ENCODE data around the gene MRPL33. TPM values are rescaled to one million over a fixed set of nuclear protein-coding genes. Genes with fewer than 3 reads are reported as not detected.

Gene MRPL33
- total RNA-seq, 1 donor from 2014 or later, result 48.3 TPM

DNA sequence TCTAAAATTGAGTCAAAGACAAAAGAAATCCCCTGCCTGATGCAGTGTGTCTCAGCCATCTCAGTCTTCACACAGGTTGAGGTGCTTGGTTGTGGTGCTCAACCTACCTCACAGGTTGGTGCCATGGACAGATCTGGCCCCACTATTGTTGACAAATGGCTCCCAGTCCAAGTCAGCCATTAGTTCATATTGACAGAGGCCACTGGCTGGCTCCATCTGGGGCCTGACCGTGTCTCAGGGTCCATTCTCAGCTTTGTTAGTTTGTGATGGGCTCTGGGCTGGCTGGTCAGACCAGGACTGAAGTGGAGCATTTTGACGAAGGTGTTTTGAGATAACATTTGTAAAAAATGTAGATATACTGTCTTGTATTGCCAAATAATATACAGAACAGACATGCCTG lies 36.9 kb downstream of the MRPL33 start:
- Mint-ChIP-seq H3K4me3 (no peak overlapping the region), H3K27me3 (ENCODE audit: low read depth) (no peaks in the 10 kb centered on the region), H3K4me1 (no peaks in the 10 kb centered on the region), H3K9me3 (peaks cover 6% of the 10 kb centered on the region), H3K27ac (no peak overlapping the region), H3K36me3 (peaks cover 2% of the 10 kb centered on the region)
- TF ChIP-seq, protein P1, sequence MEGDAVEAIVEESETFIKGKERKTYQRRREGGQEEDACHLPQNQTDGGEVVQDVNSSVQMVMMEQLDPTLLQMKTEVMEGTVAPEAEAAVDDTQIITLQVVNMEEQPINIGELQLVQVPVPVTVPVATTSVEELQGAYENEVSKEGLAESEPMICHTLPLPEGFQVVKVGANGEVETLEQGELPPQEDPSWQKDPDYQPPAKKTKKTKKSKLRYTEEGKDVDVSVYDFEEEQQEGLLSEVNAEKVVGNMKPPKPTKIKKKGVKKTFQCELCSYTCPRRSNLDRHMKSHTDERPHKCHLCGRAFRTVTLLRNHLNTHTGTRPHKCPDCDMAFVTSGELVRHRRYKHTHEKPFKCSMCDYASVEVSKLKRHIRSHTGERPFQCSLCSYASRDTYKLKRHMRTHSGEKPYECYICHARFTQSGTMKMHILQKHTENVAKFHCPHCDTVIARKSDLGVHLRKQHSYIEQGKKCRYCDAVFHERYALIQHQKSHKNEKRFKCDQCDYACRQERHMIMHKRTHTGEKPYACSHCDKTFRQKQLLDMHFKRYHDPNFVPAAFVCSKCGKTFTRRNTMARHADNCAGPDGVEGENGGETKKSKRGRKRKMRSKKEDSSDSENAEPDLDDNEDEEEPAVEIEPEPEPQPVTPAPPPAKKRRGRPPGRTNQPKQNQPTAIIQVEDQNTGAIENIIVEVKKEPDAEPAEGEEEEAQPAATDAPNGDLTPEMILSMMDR (IDR thresholded peaks at IDR 0.05; ENCODE audit: unreplicated experiment), result no peak
- DNase-seq (ENCODE audit: low spot score in 2 of 2, unreplicated experiment in 2 of 2), result no peak

DNA sequence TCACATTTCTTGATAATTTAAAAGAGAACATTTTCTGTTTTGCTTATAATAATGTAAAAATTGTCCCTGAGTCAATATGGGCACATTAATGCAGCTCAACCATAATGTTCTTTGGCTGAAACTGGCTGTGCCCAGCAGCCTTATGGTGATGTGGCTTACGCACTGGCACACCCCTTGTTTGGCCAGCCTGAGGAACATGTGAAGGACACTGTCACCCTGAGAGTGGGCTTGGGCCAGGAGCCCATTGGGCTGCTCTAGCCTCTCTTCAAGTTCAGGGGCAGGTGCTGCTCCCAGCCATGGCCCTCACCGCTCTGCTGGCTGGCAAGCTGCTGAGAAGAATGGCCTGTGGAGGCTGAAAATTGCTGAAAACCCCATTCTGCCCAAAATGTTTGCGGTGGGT lies 37.5 kb downstream of the MRPL33 start:
- Mint-ChIP-seq H3K4me3 (no peak overlapping the region), H3K36me3 (peaks cover 2% of the 10 kb centered on the region), H3K27ac (no peak overlapping the region), H3K4me1 (no peaks in the 10 kb centered on the region), H3K27me3 (ENCODE audit: low read depth) (no peaks in the 10 kb centered on the region), H3K9me3 (peaks cover 6% of the 10 kb centered on the region)
- TF ChIP-seq, protein P1 (IDR thresholded peaks at IDR 0.05; ENCODE audit: unreplicated experiment), result no peak
- no peak for DNase-seq (ENCODE audit: low spot score in 2 of 2, unreplicated experiment in 2 of 2)

DNA sequence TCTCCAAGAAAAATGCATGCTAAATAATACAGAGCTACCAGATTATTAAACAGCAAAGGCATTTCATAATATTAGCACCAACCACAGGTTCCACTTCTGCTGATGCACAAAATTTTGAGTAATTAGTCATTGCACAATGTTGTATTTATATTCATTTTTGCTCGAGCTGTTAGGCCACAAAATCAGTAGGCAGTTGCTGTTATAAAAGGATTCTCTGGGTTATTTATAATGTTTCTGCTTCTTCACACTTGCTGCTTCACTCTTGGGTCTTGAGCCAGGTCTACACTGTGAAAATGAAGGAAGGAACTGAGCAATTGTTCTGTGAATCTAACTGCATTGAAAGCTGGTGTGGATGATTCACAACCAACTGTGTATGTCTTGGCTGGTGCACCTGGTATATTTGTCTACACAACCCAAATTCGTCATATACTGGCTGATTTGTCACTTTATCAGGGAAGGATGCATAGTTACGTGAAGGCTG lies 38.3 kb downstream of the MRPL33 start:
- H3K9me3 Mint-ChIP-seq, result peaks cover 6% of the 10 kb centered on the region

DNA sequence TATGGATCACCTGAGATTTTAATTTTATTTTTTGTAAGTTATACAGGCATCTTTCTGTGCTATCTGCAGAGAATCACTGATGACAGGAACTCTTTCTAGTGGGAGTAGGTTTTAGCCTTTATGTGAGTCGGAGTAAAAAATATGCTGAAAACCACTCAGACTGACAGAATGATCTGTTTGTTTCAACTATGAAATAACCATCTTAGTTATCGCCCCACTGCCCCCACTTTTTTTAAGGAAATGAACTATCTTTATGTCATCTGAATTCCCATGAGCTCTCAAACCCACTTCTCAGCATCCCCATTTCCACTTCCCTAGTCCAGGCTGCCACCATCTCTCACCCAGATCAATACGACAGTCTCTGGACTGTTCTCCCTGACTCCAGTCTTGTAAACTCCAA lies 38.9 kb downstream of the MRPL33 start:
- H3K36me3 Mint-ChIP-seq, result peaks cover 2% of the 10 kb centered on the region
- no peaks in the 10 kb centered on the region for H3K27me3 Mint-ChIP-seq (ENCODE audit: low read depth)
- no peak overlapping the region for H3K4me3 Mint-ChIP-seq
- TF ChIP-seq, protein P1 (IDR thresholded peaks at IDR 0.05; ENCODE audit: unreplicated experiment), result no peak
- H3K4me1 Mint-ChIP-seq, result no peaks in the 10 kb centered on the region
- no peak for DNase-seq (ENCODE audit: low spot score in 2 of 2, unreplicated experiment in 2 of 2)
- no peak overlapping the region for H3K27ac Mint-ChIP-seq
- peaks cover 6% of the 10 kb centered on the region for H3K9me3 Mint-ChIP-seq

More for the DNA sequence above, 38.3 kb downstream of the MRPL33 start:
- no peaks in the 10 kb centered on the region for H3K4me1 Mint-ChIP-seq
- H3K27me3 Mint-ChIP-seq (ENCODE audit: low read depth), result no peaks in the 10 kb centered on the region
- no peak overlapping the region for H3K27ac Mint-ChIP-seq
- TF ChIP-seq, protein P1 (IDR thresholded peaks at IDR 0.05; ENCODE audit: unreplicated experiment), result no peak
- DNase-seq (ENCODE audit: low spot score in 2 of 2, unreplicated experiment in 2 of 2), result no peak
- H3K4me3 Mint-ChIP-seq, result no peak overlapping the region
- H3K36me3 Mint-ChIP-seq, result peaks cover 2% of the 10 kb centered on the region

DNA sequence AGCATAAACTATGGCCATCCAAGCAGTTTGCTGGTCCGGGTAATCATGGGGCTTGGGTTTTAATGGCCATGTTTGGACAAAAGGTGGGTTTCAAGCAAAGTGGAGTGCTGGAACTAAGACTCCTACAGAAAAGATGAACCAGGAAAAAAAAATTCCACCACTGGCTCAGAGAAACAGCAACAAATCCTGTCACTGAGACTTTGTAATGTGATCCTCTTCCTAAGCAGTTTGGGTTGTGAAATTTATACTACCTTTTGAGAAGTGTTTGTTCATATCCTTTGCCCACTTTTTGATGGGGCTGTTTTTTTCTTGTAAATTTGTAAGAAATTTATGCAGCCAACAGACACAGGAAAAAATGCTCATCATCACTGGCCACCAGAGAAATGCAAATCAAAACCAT lies 40.2 kb downstream of the MRPL33 start:
- H3K4me3 Mint-ChIP-seq, result no peak overlapping the region
- H3K27ac Mint-ChIP-seq, result no peak overlapping the region
- H3K36me3 Mint-ChIP-seq, result peaks cover 2% of the 10 kb centered on the region
- TF ChIP-seq, protein P1 (IDR thresholded peaks at IDR 0.05; ENCODE audit: unreplicated experiment), result no peak
- H3K4me1 Mint-ChIP-seq, result no peaks in the 10 kb centered on the region
- no peak for DNase-seq (ENCODE audit: low spot score in 2 of 2, unreplicated experiment in 2 of 2)
- H3K9me3 Mint-ChIP-seq, result peaks cover 6% of the 10 kb centered on the region
- H3K27me3 Mint-ChIP-seq (ENCODE audit: low read depth), result no peaks in the 10 kb centered on the region

DNA sequence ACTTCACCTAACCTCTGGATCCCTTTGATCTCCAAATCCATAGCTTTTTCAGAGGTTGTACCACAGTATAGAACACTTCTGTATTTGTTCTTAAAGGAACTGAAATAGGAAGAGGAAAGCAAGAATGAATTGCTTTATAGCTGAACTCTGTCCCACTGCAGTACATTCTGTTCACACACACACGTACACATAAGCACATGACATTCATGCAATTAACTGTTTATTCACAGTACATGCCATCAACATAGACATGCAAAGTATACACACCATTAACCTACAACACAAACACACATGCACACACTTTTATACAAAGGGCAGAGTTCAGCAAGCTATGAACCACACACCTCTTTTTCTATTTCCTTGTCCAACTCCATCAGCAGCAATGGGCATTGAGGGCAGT lies 43.2 kb downstream of the MRPL33 start:
- Mint-ChIP-seq H3K4me3 (no peak overlapping the region), H3K27me3 (ENCODE audit: low read depth) (no peaks in the 10 kb centered on the region), H3K27ac (no peak overlapping the region), H3K36me3 (peaks cover 2% of the 10 kb centered on the region), H3K4me1 (no peaks in the 10 kb centered on the region), H3K9me3 (peaks cover 6% of the 10 kb centered on the region)
- no peak for DNase-seq (ENCODE audit: low spot score in 2 of 2, unreplicated experiment in 2 of 2)
- TF ChIP-seq, protein P1 (IDR thresholded peaks at IDR 0.05; ENCODE audit: unreplicated experiment), result no peak
